Measurements from ENCODE around the gene VPS13A.

GRCh38 chr9:77399964-77400363 lies 222.6 kb downstream of the VPS13A start:
- TF ChIP-seq CTCF (IDR thresholded peaks at IDR 0.05; ENCODE audit: low read depth, low read length) (no peak), POLR2A (IDR thresholded peaks at IDR 0.05; ENCODE audit: extremely low read depth, insufficient read length) (no peak)
- TF ChIP-seq, protein P1, sequence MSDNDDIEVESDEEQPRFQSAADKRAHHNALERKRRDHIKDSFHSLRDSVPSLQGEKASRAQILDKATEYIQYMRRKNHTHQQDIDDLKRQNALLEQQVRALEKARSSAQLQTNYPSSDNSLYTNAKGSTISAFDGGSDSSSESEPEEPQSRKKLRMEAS (IDR thresholded peaks at IDR 0.05; ENCODE audit: low read depth, low read length) = no peak
